Midbrain (tissue), 1 donor: ENCODE results near the gene TVP23C.
A peak's percentile ranks its signal among the peaks of the same experiment; 100 is the strongest.

Source experiments
- DNase-seq: peaks from one replicate; lab custom pipeline; 2025; lab: John Stamatoyannopoulos, UW

The TVP23C gene

GRCh38 chr17:15465045-15465701 lies 98.1 kb downstream of the TVP23C start:
- no peak for DNase-seq

- DNase-seq: no peak
Measured at GRCh38 chr17:15464231-15464985, 98.9 kb downstream of the TVP23C start.

GRCh38 chr17:15462976-15463772 lies 100.1 kb downstream of the TVP23C start:
- peak; percentile 40 for DNase-seq

GRCh38 chr17:15457723-15458094 lies 105.6 kb downstream of the TVP23C start:
- peak; percentile 54 for DNase-seq

- peak; percentile 86 for DNase-seq
Measured at GRCh38 chr17:15456972-15457722, 106.1 kb downstream of the TVP23C start.

GRCh38 chr17:15456496-15456895 lies 106.8 kb downstream of the TVP23C start:
- no peak for DNase-seq

- DNase-seq: no peak
Measured at GRCh38 chr17:15454346-15454745, 108.9 kb downstream of the TVP23C start.

GRCh38 chr17:15453782-15454181 lies 109.5 kb downstream of the TVP23C start:
- DNase-seq: peak; percentile 52

- no peak for DNase-seq
Measured at GRCh38 chr17:15453246-15453645, 110.0 kb downstream of the TVP23C start.

- DNase-seq: no peak
Measured at GRCh38 chr17:15452746-15453145, 110.5 kb downstream of the TVP23C start.
